Measurements from ENCODE around the gene PILRA. TPM values are rescaled to one million over a fixed set of nuclear protein-coding genes. Genes with fewer than 3 reads are reported as not detected.

PILRA gene
- total and polyA plus RNA-seq, 2 of the 13 experiments (the other 11 are each of a cell fraction or from before 2014, with no cell fraction given) = 0.13 to 1.3 TPM

- TF ChIP-seq HNRNPK (IDR thresholded peaks at IDR 0.05; ENCODE audit: low read depth, low read length, poor library complexity, severe bottlenecking) (no peak), NR1H2 (CRISPR knock-in tag; IDR thresholded peaks at IDR 0.05; ENCODE audit: borderline replicate concordance, low read depth) (no peak; the same call in 1 of the 2 replicates), ZNF44 (CRISPR knock-in tag; IDR thresholded peaks at IDR 0.05) (0 out of 2 replicates have a peak, but pooled peaks have one; percentile 49), NR2F6 (IDR thresholded peaks at IDR 0.05) (peak; percentile 97), NR2F6 (CRISPR knock-in tag; IDR thresholded peaks at IDR 0.05) (peak; percentile 99), TFAP4 (IDR thresholded peaks at IDR 0.05; ENCODE audit: borderline replicate concordance, low read depth) (peak; percentile 80; the same call in 1 of the 2 replicates), ZNF83 (CRISPR knock-in tag; IDR thresholded peaks at IDR 0.05; ENCODE audit: borderline replicate concordance) (no peak), SAP130 (CRISPR knock-in tag; IDR thresholded peaks at IDR 0.05; ENCODE audit: low read depth) (peak; percentile 90), GATAD1 (CRISPR knock-in tag; IDR thresholded peaks at IDR 0.05) (peak; percentile 58), JUND (CRISPR knock-in tag; IDR thresholded peaks at IDR 0.05) (peak; percentile 97), ATF7-NPFF (CRISPR knock-in tag; IDR thresholded peaks at IDR 0.05; ENCODE audit: low read depth) (peak; percentile 62; the same call in 1 of the 2 replicates), U2AF2 (IDR thresholded peaks at IDR 0.05; ENCODE audit: low read depth, low read length) (0 out of 2 replicates have a peak, but pooled peaks have one; percentile 46), ARID2 (CRISPR knock-in tag; IDR thresholded peaks at IDR 0.05; ENCODE audit: borderline replicate concordance) (no peak), ZSCAN22 (CRISPR knock-in tag; IDR thresholded peaks at IDR 0.05) (no peak; the same call in 1 of the 2 replicates), ZNF205 (CRISPR knock-in tag; IDR thresholded peaks at IDR 0.05) (0 out of 2 replicates have a peak, but pooled peaks have one; percentile 27), PHF5A (CRISPR knock-in tag; IDR thresholded peaks at IDR 0.05; ENCODE audit: low read depth, unreplicated experiment) (peak; percentile 76), POLR2A (IDR thresholded peaks at IDR 0.05; ENCODE audit: insufficient read depth in 1 of 2, low read depth in 2 of 2, low read length in 2 of 2) (peak; percentile 53 to 63; a peak in 2 of 4 replicates), TRIM22 (IDR thresholded peaks at IDR 0.05) (no peak), DBP (CRISPR knock-in tag; IDR thresholded peaks at IDR 0.05; ENCODE audit: not compliant biosample characterization) (peak; percentile 8), ZNF839 (CRISPR knock-in tag; IDR thresholded peaks at IDR 0.05; ENCODE audit: borderline replicate concordance) (no peak), GABPA (IDR thresholded peaks at IDR 0.05; ENCODE audit: low read depth, low read length) (no peak), GABPA (CRISPR knock-in tag; IDR thresholded peaks at IDR 0.05; ENCODE audit: low read depth) (peak; percentile 59), ZNF556 (CRISPR knock-in tag; IDR thresholded peaks at IDR 0.05; ENCODE audit: borderline replicate concordance) (peak; percentile 73), ZNF432 (CRISPR knock-in tag; IDR thresholded peaks at IDR 0.05; ENCODE audit: borderline replicate concordance) (no peak), ZNF576 (CRISPR knock-in tag; IDR thresholded peaks at IDR 0.05) (no peak), ERF (CRISPR knock-in tag; IDR thresholded peaks at IDR 0.05) (peak; percentile 93), SMYD3 (CRISPR knock-in tag; IDR thresholded peaks at IDR 0.05) (no peak), ZNF3 (CRISPR knock-in tag; IDR thresholded peaks at IDR 0.05) (no peak), ZNF883 (CRISPR knock-in tag; IDR thresholded peaks at IDR 0.05; ENCODE audit: not compliant biosample characterization) (no peak)
These were observed 71.3 kb downstream of the PILRA start (continued) for GRCh38 chr7:100444311-100445278.

Measured in HepG2 (cell line).